Esophagus muscularis mucosa (tissue), 4 donors: ENCODE data around the gene FCRLB. TPM values are rescaled to one million over a fixed set of nuclear protein-coding genes. Genes with fewer than 3 reads are reported as not detected.

Experiments used
- DNase-seq: peaks from one replicate; pipeline ENCODE4 v3.0.0-alpha.2; 2017; ENCODE audit errors: extremely low spot score
- H3K27ac ChIP-seq, 4 donors: fragments of 200-600 bp; sonication (generic); replicated peaks in 1 of 4; 1 replicate in 3 of 4; 2 replicates in 1 of 4; pipeline ENCODE4 v1.5.1; 2016 to 2019; ENCODE audit warnings: mild to moderate bottlenecking in 1 of 4
- H3K27me3 ChIP-seq, 4 donors: fragments of 200-600 bp; sonication (generic); one replicate each; pipeline versions ENCODE4 v1.5.1 to v1.6.0; 2016 to 2019
- H3K36me3 ChIP-seq, 4 donors: fragments of 200-600 bp; sonication (generic); one replicate each; pipeline ENCODE4 v1.5.1; 2016 to 2019
- H3K4me1 ChIP-seq, 4 donors: fragments of 200-600 bp; sonication (generic); one replicate each; pipeline ENCODE4 v1.5.1; 2016 to 2019
- H3K4me3 ChIP-seq, 4 donors: fragments of 200-600 bp; sonication (generic); 1 replicate in 2 of 4; 2 replicates in 2 of 4; pipeline ENCODE4 v1.5.1; 2016 to 2019; ENCODE audit warnings: mild to moderate bottlenecking in 4 of 4, moderate library complexity in 1 of 4
- H3K9me3 ChIP-seq, 4 donors: fragments of 200-600 bp; sonication (generic); 1 replicate in 3 of 4; 2 replicates in 1 of 4; pipeline ENCODE4 v1.5.1; 2016 to 2019
- CTCF ChIP-seq, 3 experiments: fragments of 200-600 bp in 2 of 3; fragments of 450-650 bp in 1 of 3; sonication (generic) in 2 of 3; IDR thresholded peaks; one replicate each; pipeline ENCODE4 v1.5.1; 2017 to 2019; ENCODE audit warnings: antibody characterized with exemption in 3 of 3, mild to moderate bottlenecking in 2 of 3, moderate library complexity in 1 of 3
- EP300 ChIP-seq: sonication (generic); formaldehyde crosslinking; IDR thresholded peaks from one replicate; pipeline ENCODE4 v1.6.1; 2017; ENCODE audit warnings: antibody characterized with exemption
- POLR2A ChIP-seq: fragments of 450-650 bp; IDR thresholded peaks from one replicate; pipeline ENCODE4 v1.6.1; 2017; ENCODE audit warnings: antibody characterized with exemption, moderate library complexity, mild to moderate bottlenecking, low read depth
- POLR2AphosphoS5 ChIP-seq, 2 donors: sonication (generic); formaldehyde crosslinking; IDR thresholded peaks; one replicate each; pipeline ENCODE4 v1.6.1; 2017; ENCODE audit warnings: antibody characterized with exemption in 2 of 2
- WGBS: methylation state at CpG from one replicate; pipeline ENCODE4 v1.1.5; 2018; 5-methylcytosine and 5-hydroxymethylcytosine counted together
- intact Hi-C: fragments of 100-400 bp; cut with DNase I; formaldehyde crosslinking; loops from one replicate; pipeline ENCODE4 v1.15.1; 2023
- total RNA-seq, 4 donors: library from RNA; depleted of rRNA; stranded (reverse); fragments of >200 nt; gene quantifications; one replicate each; pipeline versions ENCODE4 v1.1.0 to v1.2.1, GENCODE V29; 2016

Gene FCRLB
- total RNA-seq, 4 donors from 2014 or later, result 0.34 to 1.3 (median 0.65) TPM; not detected in 1

- Histone ChIP-seq H3K9me3 (no peaks in the 10 kb centered on the region), H3K4me3 (no peak overlapping the region), H3K27ac (no peak overlapping the region)
Measured at GRCh38 chr1:161736335-161736969, 15.1 kb downstream of the FCRLB start.

GRCh38 chr1:161737625-161738024, 16.3 kb downstream of the FCRLB start:
- no peak for TF ChIP-seq CTCF (IDR thresholded peaks at IDR 0.05)
- no peak for TF ChIP-seq POLR2AphosphoS5 (IDR thresholded peaks at IDR 0.05)
- no peak for TF ChIP-seq EP300
- TF ChIP-seq POLR2A, result no peak

More at GRCh38 chr1:161736335-161736969, 15.1 kb downstream of the FCRLB start:
- no peak for DNase-seq
- no peaks in the 10 kb centered on the region for H3K36me3 ChIP-seq
- WGBS, result 63% methylated on average over 4 of the region's 4 CpGs
- H3K4me1 ChIP-seq, result peaks cover 0 to 3% (median 2%) of the 10 kb centered on the region in 4 donors
- intact Hi-C loops, result no loop called here
- TF ChIP-seq EP300 (no peak), POLR2AphosphoS5 (IDR thresholded peaks at IDR 0.05) (no peak), CTCF (IDR thresholded peaks at IDR 0.05) (no peak), POLR2A (no peak)
- H3K27me3 ChIP-seq, result peaks cover 0 to 27% (median 0%) of the 10 kb centered on the region in 4 donors

GRCh38 chr1:161738627-161739287, 17.4 kb downstream of the FCRLB start:
- 87% methylated on average over 4 of the region's 4 CpGs for WGBS
- no peak for TF ChIP-seq POLR2A
- no peak for TF ChIP-seq EP300
- TF ChIP-seq CTCF (IDR thresholded peaks at IDR 0.05), result peak in 1 of 3 experiments; percentile 22
- no peak for TF ChIP-seq POLR2AphosphoS5 (IDR thresholded peaks at IDR 0.05)
- no peak overlapping the region for H3K4me3 ChIP-seq
- peak overlapping the region in 2 of 4 donors; percentile 19 to 25 for H3K27ac ChIP-seq
- no peaks in the 10 kb centered on the region for H3K36me3 ChIP-seq
- DNase-seq, result no peak
- intact Hi-C loops, result no loop called here
- H3K27me3 ChIP-seq, result peaks cover 0 to 20% (median 0%) of the 10 kb centered on the region in 4 donors
- no peaks in the 10 kb centered on the region for H3K9me3 ChIP-seq
- H3K4me1 ChIP-seq, result peaks cover 0 to 5% (median under 1%) of the 10 kb centered on the region in 4 donors

More at GRCh38 chr1:161737625-161738024, 16.3 kb downstream of the FCRLB start:
- Histone ChIP-seq H3K4me3 (no peak overlapping the region), H3K27me3 (peaks cover 0 to 20% (median 0%) of the 10 kb centered on the region in 4 donors), H3K9me3 (no peaks in the 10 kb centered on the region), H3K4me1 (peaks cover 0 to 5% (median 2%) of the 10 kb centered on the region in 4 donors), H3K27ac (no peak overlapping the region), H3K36me3 (no peaks in the 10 kb centered on the region)
- WGBS, result 68% methylated on average over 2 of the region's 2 CpGs
- no peak for DNase-seq
- intact Hi-C loops, result no loop called here

- no peak for DNase-seq
- 63% methylated on average over 8 of the region's 8 CpGs for WGBS
- Histone ChIP-seq H3K27me3 (peaks cover 0 to 20% (median 0%) of the 10 kb centered on the region in 4 donors), H3K4me1 (peaks cover 0 to 5% (median 0%) of the 10 kb centered on the region in 4 donors), H3K36me3 (no peaks in the 10 kb centered on the region), H3K4me3 (no peak overlapping the region), H3K9me3 (no peaks in the 10 kb centered on the region), H3K27ac (peak overlapping the region in 1 of 4 donors; percentile 38)
- intact Hi-C loops, result loop anchor here (10.0 kb wide), 2 partner anchors 175 to 255 kb away; no protein-coding TSS in a partner anchor
- no peak for TF ChIP-seq CTCF (IDR thresholded peaks at IDR 0.05)
- no peak for TF ChIP-seq POLR2AphosphoS5 (IDR thresholded peaks at IDR 0.05)
- no peak for TF ChIP-seq EP300
Measured at GRCh38 chr1:161739865-161740566, 18.7 kb downstream of the FCRLB start.
